DOHH2 (cell line): ENCODE data around the gene IGF2BP1.

ENCODE experiments used
- CTCF ChIP-seq: fragments of 200-600 bp; sonication (generic); IDR thresholded peaks from one replicate; pipeline ENCODE4 v1.5.1; 2014; ENCODE audit warnings: antibody characterized with exemption, mild to moderate bottlenecking, low read depth, low read length; ENCODE audit not compliant: poor library complexity, severe bottlenecking
- EZH2phosphoT487 ChIP-seq: fragments of 200-600 bp; sonication (generic); IDR thresholded peaks from 2 replicates; pipeline ENCODE4 v1.6.1; 2017; ENCODE audit warnings: borderline replicate concordance, mild to moderate bottlenecking, antibody characterized with exemption, low read length, moderate library complexity, mixed read lengths

DNA sequence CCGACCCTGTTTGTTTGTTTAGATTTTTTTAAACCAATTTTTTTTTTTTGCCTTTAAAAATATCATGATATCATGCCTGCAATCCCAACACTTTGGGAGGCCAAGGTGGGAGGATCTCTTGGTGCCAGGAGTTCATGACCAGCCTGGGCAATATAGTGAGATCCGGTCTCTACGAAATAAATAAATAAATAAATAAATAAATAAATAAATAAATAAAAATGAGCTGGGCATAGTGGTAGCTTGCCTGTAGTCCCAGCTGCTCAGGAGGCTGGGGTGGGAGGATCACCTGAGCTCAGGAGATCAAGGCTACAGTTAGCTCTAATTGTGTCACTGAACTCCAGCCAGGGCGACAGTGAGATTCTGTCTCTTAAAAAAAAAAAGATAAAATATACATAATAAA is 8.1 kb upstream of the IGF2BP1 start:
- no peak for TF ChIP-seq CTCF
- TF ChIP-seq EZH2phosphoT487, result no peak
